Prostate gland (tissue), 2 donors: ENCODE data around the gene IQCF5.

Source experiments
- CTCF ChIP-seq, 4 experiments: fragments of 200-600 bp in 2 of 4; fragments of 450-650 bp in 2 of 4; sonication (generic) in 2 of 4; IDR thresholded peaks; 1 replicate in 3 of 4; 2 replicates in 1 of 4; pipeline ENCODE4 v1.5.1; 2016 to 2019; ENCODE audit warnings: antibody characterized with exemption in 4 of 4, mild to moderate bottlenecking in 2 of 4, moderate library complexity in 2 of 4
- POLR2A ChIP-seq: fragments of 450-650 bp; IDR thresholded peaks from one replicate; pipeline ENCODE4 v1.6.1; 2016; ENCODE audit warnings: antibody characterized with exemption, mild to moderate bottlenecking

GRCh38 chr3:51874889-51875288 is 512 bp downstream of the IQCF5 start:
- TF ChIP-seq CTCF (IDR thresholded peaks at IDR 0.05) (no peak), POLR2A (no peak)
